Colon (tissue), 2 donors: ENCODE measurements around the gene ZNF610.
"Not testable (repeated sequence)": the region's sequence is repeated elsewhere in the genome, so short reads cannot be mapped to it uniquely, and the experiment has no call there.

Experiments
- FAIRE-seq: peaks from 2 replicates; lab custom pipeline; 2012; peaks lifted over from hg19 to GRCh38; lab: Jason Lieb, UNC
- donor health status: control.
- donor health status: control.

The ZNF610 gene

DNA sequence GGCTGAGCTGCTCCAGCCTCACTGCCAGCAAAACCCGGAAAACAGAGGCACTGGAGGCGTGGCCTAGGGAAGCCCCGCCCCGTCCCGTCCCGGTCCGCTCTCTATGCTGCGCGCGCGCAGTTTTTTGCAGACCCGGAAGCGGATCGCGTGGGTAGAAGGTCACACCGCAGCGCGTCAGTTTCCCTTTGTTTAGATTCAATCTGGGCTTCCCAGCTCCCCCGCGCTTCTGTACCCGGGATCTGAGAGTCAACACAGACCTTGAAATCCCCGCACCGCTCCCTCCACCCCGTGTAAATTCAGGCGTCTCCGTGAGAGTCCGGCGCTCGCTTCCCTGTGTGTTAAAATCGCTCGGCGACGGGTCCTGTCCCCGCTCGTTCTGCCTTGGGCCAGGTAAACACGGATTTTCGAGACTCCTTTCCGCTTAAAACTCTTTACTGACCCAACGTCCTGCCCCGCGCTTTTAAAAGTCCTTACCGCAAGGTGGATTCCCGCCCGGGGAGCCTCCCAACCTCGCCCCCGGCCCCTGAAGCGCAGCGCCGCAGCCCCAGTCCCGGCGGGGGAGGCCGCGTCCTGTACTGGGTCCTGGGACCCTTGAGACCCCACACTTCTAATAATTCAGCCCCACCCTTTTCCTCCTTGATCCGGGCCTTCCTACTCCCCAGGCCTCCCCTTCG, at the start of gene ZNF610:
TSS of gene ZNF610 (plus strand) at position 127 of the 674 bp plus-strand sequence. CDS start 12,930 bp downstream, outside the sequence.
- no peak for FAIRE-seq

DNA sequence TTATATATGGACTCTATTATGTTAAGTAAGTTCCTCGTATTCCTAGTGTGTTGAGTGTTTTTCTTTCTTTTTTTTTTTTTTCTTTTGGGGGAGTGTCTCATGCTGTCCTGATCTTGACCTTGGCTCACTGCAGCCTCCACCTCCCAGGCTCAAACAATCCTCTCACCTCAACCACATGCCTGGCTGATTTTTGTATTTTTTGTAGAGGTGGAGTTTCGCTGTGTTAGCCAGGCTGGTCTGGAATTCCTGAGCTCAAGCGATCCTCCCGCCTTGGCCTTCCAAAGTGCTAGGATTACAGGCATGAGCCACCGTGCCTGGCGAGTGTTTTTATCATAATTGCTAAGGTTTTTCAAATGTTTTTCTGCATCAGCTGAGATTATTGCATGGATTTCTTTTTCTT, 49.8 kb upstream of the ZNF610 start:
- no peak for FAIRE-seq

DNA sequence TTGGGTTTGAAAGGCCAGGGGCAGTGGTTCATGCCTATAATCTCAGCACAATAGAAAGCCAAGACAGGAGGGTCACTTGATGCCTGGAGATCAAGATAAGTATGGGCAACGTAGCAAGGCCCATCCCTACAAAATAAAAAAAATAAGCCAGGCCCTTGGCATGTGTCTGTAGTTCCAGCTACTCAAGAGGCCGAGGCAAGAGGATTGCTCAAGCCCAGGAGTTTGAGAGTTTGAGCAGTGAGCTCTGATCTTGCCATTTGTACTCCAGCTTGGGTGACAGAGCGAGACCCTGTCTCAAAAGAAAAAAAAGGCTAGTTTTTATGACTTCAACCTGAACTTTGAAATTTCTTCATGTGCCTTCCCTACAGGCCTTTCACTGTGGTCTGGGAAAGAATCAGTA, 44.3 kb upstream of the ZNF610 start:
- no peak for FAIRE-seq

DNA sequence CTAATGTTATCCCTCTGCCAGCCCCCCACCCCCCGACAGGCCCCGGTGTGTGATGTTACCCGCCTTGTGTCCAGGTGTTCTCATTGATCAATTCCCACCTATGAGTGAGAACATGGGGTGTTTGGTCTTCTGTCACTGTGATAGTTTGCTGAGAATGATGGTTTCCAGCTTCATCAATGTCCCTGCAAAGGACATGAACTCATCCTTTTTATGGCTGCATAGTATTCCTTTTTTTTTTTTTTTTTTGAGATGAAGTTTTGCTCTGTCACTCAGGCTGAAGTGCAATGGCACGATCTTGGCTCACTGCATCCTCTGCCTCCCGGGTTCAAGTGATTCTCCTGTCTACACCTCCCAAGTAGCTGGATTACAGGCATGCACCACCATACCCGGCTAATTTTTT, 43.1 kb upstream of the ZNF610 start:
- not testable (repeated sequence) for FAIRE-seq

DNA sequence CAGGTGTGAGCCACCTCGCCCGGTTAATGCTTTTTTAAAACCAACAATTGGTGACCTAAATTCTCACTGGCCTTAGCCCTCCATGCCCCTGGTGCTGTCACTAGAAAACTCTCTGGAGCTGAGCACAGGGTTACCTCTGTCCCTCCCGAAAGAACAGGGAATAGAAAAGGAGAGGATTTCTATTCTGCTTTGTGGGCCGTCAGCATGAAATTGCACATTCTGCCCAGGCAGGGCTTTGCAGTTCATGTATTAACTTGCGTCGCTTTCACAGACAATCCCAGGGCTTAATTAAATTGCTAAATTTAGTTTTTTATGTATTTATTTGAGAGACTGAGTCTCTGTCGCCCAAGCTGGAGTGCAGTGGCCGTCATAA, 39.7 kb upstream of the ZNF610 start:
- FAIRE-seq: no peak

DNA sequence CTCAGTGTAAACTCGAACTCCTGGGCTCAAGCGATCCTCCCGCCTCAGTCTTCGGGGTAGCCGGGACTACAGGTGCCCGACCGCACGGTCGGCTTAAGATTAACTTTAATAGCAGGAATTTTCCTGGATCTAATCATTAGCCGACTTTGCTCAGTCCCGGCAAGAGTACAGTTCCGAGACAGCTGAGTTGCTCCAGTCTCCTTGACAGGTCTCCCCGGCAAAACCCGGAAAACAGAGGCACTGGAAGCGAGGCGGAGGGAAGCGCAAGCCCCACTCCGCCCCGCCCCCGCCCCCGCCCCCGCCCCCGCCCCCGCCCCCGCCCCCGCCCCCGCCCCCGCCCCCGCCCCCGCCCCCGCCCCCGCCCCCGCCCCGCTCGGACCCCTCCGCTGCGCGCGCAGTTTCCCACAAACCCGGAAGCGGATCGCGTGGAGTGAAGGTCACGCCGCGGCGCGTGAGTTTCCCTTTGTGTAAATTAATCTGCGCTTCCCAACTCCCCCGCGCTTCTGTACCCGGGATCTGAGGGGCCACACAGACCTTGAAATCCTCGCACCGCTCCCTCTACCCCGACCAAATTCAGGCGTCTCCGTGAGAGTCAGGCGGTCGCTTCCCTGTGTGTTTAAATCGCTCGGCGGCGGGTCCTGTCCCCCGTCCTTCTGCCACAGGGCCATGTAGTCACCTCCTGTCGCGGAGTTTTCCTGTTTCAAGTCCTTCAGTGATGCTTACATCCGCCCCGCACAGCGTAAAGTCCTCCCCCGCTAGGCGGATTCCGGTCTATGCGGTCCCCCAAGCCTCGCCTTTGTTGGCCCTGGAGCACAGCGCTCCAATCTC, 39.1 kb upstream of the ZNF610 start, which contains the start of gene ZNF480:
TSS of gene ZNF480 (plus strand) at position 397 of the 828 bp plus-strand sequence. CDS start 3,244 bp downstream, outside the sequence.
- no peak for FAIRE-seq

DNA sequence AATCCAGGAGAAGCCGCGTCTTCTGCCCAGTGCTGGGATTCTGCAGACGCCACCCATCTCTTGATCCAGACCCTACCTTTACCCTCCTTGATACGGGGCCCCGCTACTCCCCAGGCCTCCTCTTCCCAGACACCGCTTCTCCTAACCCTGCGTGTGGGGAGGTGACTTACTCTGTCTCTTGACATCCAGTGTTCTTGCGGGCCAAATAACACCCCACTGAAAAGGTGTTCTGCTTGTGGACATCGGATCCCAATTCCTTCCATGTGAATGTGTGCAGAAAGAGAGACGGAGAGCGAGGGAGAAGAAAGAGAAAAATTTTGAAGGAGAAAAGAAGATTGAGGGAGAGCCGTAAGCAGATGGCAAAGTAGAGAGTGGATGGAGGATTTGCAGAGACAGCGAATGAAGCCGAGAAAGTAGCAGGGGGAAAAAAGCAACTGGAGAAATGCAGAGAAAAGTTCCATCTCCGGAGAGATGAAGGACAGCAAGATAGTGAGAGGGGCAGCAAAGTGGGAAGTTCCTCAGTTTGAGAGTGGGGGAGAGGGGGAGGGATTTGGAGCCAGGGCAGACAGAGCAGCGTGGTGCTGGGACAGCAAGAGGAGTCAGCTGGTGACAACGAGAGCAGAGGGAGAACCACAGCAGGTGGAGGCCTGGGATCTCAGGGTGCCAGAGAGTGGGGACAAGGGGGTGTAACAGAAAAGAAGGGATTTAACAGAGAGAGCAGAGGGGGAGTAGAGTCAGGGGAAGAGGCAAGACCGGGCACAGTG, 38.3 kb upstream of the ZNF610 start:
- no peak for FAIRE-seq

DNA sequence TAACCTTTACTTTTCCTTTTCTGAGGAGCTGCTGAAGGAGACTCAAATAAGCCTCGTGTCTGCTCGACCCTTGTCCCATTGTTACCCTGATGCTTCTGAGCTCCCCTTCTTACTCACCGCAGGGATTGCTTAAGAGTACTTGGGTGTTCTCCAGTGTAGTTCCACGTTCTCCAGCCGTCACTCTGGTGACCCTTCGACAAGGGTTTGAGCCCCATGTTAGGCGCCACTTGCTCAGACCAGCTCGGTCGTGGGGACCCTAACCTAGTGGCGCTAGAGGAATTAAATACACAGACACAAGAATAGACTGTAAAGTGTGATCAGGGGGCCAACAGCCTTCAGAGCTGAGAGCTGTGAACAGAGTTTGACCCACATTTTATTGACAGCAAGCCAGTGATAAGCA, 28.8 kb upstream of the ZNF610 start:
- FAIRE-seq: no peak

DNA sequence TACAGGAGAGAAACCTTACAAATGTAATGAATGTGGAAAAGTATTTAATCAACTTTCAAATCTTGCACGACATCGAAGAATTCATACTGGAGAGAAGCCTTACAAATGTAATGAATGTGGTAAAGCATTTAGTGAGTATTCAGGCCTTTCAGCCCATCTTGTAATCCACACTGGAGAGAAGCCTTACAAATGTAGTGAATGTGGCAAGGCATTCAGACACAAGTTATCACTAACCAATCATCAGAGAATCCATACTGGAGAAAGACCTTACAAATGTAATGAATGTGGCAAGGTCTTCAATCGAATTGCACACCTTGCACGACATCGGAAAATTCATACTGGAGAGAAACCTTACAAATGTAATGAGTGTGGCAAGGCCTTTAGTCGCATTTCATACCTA, 13.6 kb upstream of the ZNF610 start:
- no peak for FAIRE-seq

DNA sequence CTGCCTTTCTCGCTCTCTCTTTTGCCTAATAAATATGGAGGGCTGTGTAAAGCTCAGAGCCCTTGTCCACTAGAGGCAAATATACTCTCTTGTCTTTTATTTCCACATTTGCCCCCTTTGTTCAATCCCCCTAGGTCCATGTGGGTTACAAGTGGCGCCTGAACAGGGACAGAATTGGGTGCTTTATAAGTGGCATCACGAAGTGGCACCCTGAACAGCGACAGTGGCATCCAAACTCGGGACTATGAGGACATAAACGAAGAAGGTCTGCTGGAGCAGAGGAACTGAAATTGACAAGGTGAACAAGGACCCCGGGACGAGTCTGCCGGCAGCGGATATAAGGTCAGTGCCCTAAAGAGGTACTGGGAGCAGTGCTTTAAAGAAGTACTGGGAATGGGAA, 4.3 kb upstream of the ZNF610 start:
- FAIRE-seq: no peak

DNA sequence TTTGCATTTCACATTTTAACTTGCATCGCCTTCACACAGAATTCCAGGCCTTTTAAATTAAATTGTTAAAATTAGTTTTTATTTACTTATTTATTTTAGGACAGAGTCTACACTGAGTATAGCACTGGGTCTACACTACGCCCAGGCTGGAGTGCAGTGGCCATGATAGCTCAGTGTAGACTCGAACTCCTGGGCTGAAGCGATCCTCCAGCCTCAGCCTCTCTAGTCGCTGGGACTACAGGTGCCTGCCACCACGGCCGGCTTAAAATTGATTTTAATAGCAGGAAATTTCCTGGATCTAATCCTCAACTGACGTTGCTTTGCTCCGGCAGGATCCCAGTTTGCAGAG, 301 bp upstream of the ZNF610 start:
- FAIRE-seq: no peak

DNA sequence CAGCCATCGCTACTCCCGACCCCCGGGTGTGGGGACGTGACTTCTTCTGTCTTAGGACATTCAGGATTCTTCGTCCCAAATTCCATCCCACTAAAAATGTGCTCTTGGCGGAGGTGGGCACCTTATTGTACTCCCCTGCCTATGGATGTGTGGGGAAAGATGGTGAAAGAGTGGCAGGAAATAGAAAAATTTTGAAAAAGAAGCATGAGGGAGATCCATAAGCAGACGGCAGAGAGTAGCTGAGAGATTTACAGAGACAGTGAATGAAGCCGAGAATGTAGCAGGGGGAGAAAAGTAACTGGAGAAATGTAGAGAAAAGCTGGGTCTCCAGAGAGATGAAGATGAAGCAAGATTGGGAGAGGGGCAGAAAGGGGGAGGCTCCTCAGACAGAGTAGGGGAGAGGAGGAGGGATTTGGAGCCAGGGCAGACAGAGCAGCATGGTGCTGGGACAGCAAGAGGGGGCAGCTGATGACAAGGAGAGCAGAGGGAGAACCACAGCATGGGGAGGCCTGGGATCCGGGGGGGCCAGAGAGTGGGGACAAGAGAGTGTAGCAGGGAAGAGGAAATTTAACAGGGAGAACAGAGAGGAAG, 843 bp downstream of the ZNF610 start:
- no peak for FAIRE-seq

DNA sequence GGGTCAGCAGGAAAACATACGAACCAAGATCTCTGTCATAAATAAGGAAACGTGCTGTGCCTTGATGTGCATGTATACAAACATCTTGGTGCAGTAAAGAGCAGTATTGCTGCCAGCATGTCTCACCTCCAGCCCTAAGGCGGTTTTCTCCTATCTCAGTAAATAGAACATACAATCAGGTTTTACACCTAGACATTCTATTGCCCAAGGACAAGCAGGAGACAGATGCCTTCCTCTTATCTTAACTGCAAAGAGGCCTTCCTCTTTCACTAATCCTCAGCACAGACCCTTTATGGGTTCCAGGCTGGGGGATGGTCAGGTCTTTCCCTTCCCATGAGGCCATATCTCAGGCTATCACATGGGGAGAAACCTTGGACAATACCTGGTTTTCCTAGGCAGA, 3.0 kb downstream of the ZNF610 start:
- FAIRE-seq: not testable (repeated sequence)

DNA sequence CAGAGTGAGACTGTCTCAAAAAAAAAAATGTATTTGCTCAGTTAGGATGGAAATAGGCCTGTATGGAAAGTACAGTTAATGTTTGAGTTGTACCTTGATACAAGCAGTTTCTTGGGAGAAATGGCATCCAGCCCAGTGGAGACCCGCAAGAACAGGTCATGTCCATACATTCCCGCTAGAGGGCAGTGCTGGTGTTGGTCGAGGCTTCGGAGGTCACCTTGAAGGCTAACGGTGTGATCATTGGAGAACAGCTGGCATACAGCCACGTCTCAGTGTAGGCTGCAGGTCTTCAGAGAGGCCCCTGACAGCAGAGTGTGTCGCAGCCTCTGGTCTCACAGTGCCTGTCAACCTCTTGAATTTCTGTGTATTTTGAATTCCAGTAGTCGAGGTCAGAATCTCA, 7.5 kb downstream of the ZNF610 start:
- no peak for FAIRE-seq

DNA sequence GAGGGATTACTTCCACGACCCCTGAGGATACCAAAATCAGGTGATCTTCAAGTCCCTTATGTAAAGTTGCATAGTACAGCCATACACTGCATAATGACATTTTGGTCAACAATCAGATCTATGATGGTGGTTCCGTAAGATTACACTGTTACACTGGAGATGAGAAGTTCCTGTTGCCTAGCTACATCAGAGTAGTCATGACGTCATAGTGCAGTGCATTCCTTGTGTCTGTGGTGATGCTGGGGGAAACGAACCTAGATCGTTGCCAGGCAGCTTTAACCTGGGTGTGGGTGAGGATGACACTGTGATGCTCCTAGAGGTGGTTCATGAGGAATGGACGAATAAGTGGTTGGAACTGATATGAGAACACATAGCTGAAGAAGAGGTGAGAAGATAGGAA, 9.1 kb downstream of the ZNF610 start:
- no peak for FAIRE-seq

DNA sequence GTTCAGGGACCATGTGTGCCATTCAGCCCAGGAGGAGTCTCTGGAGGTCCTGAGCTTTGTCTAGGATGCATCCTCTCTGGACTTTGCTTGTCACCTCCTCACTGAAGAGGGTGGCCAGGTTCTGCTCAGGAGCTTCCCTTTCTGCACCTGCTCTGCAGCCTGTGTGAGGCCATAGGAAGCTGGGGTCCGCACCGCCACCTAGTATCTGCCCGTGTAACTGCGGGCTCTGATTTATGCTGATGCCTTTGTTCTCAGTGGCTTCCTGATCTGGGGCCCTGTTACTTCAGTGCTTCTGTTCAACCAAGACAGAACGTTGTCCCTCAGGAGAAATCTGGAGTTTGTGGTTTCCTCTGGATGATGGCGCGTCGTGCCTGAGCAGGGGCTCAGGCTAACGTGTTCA, 15.5 kb downstream of the ZNF610 start:
- FAIRE-seq: no peak

DNA sequence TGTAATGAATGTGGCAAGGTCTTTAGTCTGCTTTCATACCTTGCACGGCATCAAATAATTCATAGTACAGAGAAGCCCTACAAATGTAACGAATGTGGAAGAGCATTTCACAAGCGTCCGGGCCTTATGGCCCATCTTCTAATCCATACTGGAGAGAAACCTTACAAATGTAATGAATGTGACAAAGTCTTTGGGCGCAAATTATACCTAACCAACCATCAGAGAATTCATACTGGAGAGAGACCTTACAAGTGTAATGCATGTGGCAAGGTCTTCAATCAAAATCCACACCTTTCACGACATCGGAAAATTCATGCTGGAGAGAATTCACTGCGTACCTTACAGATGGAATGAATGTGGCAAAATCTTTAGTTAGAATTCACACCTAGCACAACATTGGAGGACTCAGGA, 30.4 kb downstream of the ZNF610 start:
- no peak for FAIRE-seq

DNA sequence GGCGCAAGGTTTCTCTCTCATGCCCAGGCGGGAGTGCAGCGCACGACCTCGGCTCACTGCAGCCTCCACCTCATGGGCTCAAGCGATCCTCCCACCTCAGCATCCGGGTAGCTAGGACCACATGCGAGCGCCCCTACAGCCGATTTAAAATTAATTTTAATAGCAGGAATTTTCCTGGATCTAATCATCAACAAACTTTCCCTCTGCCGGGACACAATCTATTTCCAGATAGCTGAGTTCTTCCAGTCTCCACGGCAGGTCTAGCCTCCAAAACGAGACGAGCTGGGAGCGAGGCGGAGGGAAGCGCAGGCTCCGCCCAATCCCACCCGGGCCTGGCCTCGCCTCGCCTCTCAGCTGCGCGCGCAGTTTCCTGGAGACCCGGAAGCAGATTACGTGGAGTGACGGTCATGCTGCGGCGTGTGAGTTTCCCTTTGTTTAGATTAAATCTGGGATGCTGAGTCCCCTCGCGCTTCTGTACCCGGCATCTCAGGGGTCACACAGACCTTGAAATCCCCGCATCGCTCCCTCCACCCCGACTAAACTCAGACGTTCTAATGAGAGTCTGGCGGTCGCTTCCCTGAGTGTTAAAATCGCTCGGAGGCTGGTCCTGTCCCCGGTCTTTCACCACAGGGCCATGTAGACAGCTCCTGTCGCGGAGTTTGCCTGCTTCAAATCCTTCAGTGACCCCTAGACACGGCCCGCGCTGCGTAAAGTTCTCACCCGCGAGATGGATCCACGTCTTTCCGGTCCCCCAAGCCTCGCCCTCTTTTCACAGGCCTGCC, 33.7 kb downstream of the ZNF610 start, which contains the start of gene ZNF880:
TSS of gene ZNF880 (plus strand) at position 365 of the 782 bp plus-strand sequence. CDS start at position 408, 43 bp downstream.
- no peak for FAIRE-seq

DNA sequence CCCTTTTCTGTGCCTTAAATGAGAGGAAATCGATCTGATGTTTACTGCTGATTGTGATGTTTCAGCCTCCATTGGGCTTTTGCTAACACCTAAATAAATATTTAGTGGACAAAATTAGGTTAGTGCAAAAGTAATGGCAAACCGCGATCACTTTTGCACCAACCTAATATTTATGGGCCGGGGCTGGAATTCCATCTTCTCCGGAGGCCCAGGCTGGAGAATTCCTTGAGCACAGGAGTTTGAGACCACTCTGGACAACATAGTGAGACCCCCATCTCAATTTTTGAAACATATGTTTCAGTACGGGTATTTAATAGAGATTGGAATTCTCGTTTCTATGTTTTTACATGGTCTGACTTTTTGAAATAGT, 34.3 kb downstream of the ZNF610 start:
- FAIRE-seq: no peak

DNA sequence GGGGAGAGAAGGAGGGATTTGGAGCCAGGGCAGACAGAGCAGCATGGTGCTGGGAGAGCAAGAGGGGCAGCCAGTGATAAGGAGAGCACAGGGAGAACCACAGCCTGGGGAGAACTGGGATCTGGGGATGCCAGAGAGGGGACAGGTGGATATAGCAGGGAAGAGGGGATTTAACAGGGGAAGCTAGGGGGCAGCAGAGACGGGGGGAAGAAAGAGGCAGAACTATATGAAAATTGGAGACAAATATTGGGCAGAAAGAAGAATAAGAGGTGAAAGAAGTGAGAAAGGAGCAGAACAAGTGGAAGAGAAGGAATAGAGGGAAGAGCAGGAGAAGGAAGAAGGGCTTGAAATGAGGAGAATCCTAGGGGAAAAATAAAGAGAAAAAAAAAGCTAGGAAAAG, 55.1 kb downstream of the ZNF610 start:
- no peak for FAIRE-seq

DNA sequence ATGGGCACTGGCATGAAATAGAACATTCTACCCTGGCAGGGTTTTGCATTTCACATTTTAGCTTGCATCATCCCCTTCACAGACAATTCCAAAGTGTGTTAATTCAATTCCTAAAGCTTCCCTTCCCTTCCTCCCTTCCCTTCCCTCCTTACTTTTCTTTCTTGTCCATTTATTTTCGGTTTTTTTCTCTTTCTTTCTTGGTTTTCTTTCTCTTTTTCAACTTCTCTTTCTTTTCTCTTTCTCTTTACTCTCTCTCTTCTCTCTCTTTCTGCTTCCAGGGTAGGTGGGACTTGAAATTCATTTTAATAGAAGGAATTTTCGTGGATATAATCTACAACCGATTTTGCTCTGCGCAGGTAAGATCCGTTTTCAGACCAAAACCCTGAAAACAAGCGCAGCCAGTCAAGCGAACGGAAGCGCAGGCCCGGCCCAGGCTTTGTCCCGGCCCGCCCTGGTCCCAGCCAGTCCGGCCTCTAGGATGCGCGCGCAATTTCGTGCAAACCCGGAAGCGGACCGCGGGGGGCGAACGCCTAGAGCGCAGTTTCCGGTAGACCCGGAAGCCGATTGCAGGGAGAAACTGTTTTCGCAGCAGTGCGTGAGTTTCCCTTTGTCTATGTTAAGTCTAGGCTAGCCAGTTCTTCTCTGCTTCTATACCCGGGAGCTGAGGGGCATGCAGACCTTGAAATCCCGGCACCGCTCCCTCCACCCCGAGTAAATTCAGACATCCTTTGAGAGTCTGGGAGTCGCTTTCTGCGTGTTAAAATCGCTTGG, 61.5 kb downstream of the ZNF610 start, which contains the start of gene ZNF528:
TSS of gene ZNF528 (plus strand) at position 540 of the 771 bp plus-strand sequence. CDS start 4,165 bp downstream, outside the sequence.
- FAIRE-seq: no peak
